ENCODE results near the gene DMRTA1.
"Not testable (repeated sequence)": the region's sequence is repeated elsewhere in the genome, so short reads cannot be mapped to it uniquely, and the experiment has no call there.

Gene DMRTA1

DNA sequence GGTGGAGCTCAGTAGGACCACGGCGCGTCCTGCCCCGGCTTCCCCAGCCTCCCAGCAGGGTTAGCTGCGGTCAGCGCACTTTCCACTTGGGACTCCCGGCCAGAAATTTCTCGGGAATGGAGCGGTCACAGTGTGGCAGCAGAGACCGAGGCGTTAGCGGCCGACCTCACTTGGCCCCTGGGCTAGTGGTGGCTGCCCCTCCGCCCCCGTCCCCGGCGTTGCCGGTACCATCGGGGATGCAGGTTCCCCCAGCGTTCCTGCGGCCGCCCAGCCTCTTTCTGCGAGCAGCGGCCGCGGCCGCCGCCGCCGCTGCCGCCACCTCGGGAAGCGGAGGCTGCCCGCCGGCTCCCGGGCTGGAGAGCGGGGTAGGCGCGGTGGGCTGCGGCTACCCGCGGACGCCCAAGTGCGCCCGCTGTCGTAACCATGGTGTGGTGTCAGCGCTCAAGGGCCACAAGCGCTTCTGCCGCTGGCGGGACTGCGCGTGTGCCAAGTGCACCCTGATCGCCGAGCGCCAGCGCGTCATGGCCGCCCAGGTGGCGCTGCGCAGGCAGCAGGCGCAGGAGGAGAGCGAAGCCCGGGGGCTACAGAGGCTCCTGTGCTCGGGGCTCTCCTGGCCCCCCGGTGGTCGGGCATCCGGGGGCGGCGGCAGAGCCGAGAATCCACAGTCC is 460 bp downstream of the DMRTA1 start:
- peaks cover 40% of the 10 kb centered on the region for H3K27me3 Mint-ChIP-seq
- CTCF ChIA-PET: interaction anchor here (0.7 to 1.5 kb wide), 2 partner anchors 23 to 462 kb away, joined by 3 read pairs; no protein-coding TSS in a partner anchor
- H3K4me3 Mint-ChIP-seq: peak overlapping the region; percentile 23
- H3K36me3 Mint-ChIP-seq: no peaks in the 10 kb centered on the region
- no peak overlapping the region for H3K27ac Mint-ChIP-seq
- peaks cover 4% of the 10 kb centered on the region for H3K4me1 Mint-ChIP-seq
- DNase-seq: peak; percentile 41
- H3K9me3 Mint-ChIP-seq: no peaks in the 10 kb centered on the region

DNA sequence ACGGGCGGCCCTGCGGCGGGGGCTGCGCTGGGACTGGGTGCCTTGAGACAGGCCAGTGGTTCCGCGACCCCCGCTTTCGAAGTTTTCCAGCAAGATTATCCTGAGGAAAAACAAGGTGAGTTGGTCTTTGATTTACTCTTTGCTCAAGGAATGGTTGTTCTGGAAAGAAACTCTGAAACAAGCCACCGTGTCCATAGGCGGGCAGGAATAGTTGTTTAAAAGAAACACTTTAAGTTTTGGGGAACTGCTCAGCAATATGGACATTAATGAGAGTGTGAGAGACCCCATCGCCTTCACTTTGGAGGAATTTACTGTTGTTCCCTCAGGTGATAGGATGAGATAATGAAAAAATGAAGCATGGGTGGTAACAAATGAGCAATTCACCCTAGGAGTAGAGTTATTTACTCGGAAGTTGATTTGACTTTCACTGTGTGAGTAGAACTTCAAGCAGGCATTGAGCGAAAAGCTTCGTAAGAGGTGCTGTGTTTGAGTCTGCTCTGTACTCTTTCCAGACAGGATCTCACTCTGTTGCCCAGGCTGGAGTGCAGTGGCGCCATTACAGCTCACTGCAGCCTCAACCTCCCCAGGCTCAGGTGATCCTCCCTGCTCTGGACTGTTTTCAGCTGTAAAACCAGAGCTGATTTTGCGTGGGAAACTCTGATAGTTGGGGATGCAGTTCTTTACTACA is 1.1 kb downstream of the DMRTA1 start:
- CTCF ChIA-PET: interaction anchor here (1.0 to 1.7 kb wide), 2 partner anchors 141 to 635 kb away, joined by 3 to 4 read pairs; no protein-coding TSS in a partner anchor
- H3K27ac Mint-ChIP-seq: no peak overlapping the region
- no peak for DNase-seq
- no peaks in the 10 kb centered on the region for H3K9me3 Mint-ChIP-seq
- H3K36me3 Mint-ChIP-seq: no peaks in the 10 kb centered on the region
- H3K27me3 Mint-ChIP-seq: peaks cover 40% of the 10 kb centered on the region
- H3K4me3 Mint-ChIP-seq: no peak overlapping the region
- H3K4me1 Mint-ChIP-seq: peaks cover 4% of the 10 kb centered on the region

DNA sequence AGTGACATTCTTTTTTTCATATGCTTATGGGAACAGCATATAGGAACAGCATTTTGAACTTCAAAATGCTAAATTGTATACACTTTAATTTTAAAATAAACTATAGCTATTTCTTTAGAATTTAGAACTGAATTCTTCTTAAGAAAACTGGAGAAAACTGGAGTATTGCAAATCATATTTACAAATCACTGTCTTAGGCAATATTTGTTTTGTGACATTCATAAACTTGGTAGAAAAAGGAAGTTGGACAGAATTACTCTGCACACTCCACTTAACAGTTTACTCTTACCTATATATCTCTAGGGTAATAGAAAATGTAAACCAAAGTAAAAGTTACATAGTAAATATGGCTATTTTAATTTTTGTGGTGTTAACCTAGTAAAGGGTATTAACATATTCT is 3.1 kb downstream of the DMRTA1 start:
- no peak overlapping the region for H3K4me3 Mint-ChIP-seq
- CTCF ChIA-PET: interaction anchor here (3.3 kb wide), 1 partner anchor 142 kb away, joined by 10 read pairs; no protein-coding TSS in a partner anchor
- no peak for DNase-seq
- no peaks in the 10 kb centered on the region for H3K9me3 Mint-ChIP-seq
- H3K27me3 Mint-ChIP-seq: peaks cover 40% of the 10 kb centered on the region
- H3K27ac Mint-ChIP-seq: no peak overlapping the region
- peaks cover 4% of the 10 kb centered on the region for H3K4me1 Mint-ChIP-seq
- no peaks in the 10 kb centered on the region for H3K36me3 Mint-ChIP-seq

DNA sequence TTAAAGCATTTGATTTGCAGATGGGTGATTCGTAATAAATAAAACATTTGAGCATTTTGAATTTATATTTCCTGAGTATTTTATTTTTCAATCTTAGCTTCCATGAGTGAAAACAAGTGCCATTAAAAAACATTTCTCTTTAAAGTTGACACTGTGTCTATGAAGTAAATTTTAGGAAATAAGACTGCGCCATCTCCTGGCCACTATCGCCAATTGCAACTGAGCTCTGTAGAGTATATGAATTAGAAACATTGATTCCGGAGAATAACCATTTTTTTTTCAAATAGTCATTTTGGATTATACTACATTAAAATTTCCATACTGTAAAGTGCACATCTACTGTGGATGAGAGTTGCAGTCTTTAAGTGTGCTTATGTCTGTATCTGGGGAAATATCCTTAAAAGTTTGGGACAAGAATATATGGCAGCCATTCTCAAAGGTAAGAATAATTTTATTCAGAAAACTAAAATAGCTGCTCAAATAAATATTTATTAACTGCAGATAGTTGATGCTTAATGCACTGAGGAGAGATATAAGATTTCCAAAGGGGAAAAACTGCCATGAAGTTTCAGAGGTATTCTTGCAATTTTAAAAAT is 5.9 kb downstream of the DMRTA1 start:
- no peak overlapping the region for H3K4me3 Mint-ChIP-seq
- H3K27me3 Mint-ChIP-seq: peaks cover 18% of the 10 kb centered on the region
- H3K36me3 Mint-ChIP-seq: no peaks in the 10 kb centered on the region
- H3K4me1 Mint-ChIP-seq: no peaks in the 10 kb centered on the region
- H3K9me3 Mint-ChIP-seq: no peaks in the 10 kb centered on the region
- CTCF ChIA-PET: interaction anchor here (1.0 to 3.3 kb wide), 11 partner anchors 11 to 793 kb away, joined by 3 to 16 read pairs (median 4); no protein-coding TSS in a partner anchor
- peak; percentile 61 for DNase-seq
- H3K27ac Mint-ChIP-seq: no peak overlapping the region

DNA sequence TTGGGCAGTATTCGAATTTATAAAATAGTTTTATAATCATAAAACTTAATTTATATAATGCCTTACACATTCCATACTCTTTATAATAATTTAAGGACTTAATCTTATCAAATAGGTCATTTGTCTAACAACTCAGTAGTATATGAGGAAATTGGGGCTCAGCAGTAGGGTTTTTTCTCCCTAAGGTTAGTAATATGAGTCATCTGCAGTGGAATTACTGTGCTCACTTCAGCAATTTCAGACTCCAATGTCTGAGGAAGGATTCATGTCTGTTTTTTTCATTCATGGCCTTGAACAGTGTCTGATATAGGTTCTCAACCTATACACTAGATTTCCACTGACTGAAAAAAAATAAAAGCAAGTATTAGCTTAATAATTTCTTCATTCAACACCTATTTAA is 7.4 kb downstream of the DMRTA1 start:
- no peaks in the 10 kb centered on the region for H3K4me1 Mint-ChIP-seq
- no peak overlapping the region for H3K27ac Mint-ChIP-seq
- no peak overlapping the region for H3K4me3 Mint-ChIP-seq
- CTCF ChIA-PET: interaction anchor here (3.1 kb wide), 1 partner anchor 210 kb away, joined by 11 read pairs; no protein-coding TSS in a partner anchor
- H3K36me3 Mint-ChIP-seq: no peaks in the 10 kb centered on the region
- H3K27me3 Mint-ChIP-seq: peaks cover 11% of the 10 kb centered on the region
- no peak for DNase-seq
- H3K9me3 Mint-ChIP-seq: no peaks in the 10 kb centered on the region

DNA sequence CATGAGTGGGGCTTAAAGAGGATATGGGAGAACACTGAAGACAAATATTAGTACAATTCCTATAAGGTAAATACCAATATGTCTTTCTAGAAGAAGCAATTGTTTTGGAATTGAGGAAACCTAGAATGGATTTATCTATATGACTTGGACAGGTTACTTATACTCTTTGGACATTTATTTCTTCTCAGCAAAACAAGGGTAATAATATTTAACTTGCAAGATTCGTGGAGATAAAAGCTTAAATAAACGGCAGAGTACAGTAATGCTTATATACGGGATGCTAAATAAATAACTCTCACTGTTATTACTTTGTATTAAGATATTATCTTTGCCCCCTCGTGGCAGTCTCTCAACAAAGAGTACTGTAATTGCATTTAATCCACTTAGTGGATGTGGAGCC is 8.6 kb downstream of the DMRTA1 start:
- Mint-ChIP-seq H3K4me3 (no peak overlapping the region), H3K36me3 (no peaks in the 10 kb centered on the region), H3K4me1 (no peaks in the 10 kb centered on the region), H3K27ac (no peak overlapping the region), H3K27me3 (peaks cover 11% of the 10 kb centered on the region), H3K9me3 (no peaks in the 10 kb centered on the region)
- CTCF ChIA-PET: interaction anchor here (3.1 kb wide), 1 partner anchor 211 kb away, joined by 11 read pairs; no protein-coding TSS in a partner anchor
- no peak for DNase-seq

DNA sequence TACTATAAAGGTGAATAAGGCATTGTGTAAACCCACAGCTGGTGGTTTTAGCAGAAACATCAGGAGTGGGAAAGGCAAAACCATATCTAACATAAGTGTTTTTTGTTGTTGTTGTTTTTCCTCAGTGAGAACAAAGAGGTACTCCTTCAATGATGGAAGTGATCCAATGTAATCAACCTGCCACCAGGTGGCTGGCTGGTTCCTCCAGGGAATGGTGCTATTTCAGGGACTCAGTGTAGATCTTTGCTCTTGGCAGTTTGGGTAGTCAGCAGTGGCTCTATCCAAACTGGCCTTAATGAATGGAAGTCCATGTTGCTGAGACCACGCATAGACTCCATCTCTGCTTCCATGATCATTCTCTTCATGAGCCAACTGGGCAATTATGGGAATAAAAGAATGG is 10.8 kb downstream of the DMRTA1 start:
- H3K27me3 Mint-ChIP-seq: no peaks in the 10 kb centered on the region
- DNase-seq: no peak
- H3K9me3 Mint-ChIP-seq: no peaks in the 10 kb centered on the region
- no peak overlapping the region for H3K4me3 Mint-ChIP-seq
- H3K36me3 Mint-ChIP-seq: no peaks in the 10 kb centered on the region
- no peaks in the 10 kb centered on the region for H3K4me1 Mint-ChIP-seq
- CTCF ChIA-PET: no interaction called here
- H3K27ac Mint-ChIP-seq: no peak overlapping the region

DNA sequence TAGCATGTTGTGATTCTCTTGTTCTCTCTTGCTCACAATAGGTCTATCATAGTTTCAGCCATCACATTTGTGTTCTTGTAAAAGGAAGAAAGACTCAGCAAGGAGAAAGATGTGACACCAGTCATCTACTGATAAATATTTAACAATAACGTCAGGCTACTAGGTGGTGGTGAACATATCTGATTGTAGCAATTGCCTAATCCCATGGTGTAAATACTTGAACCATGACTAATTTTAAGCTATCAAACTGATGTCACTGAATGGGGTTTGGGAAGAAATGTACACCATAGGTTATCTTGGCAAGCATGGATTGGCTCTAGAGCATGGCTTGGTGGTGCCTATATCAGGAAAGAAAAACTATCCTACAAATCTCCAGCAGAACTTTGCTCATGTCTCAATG is 16.6 kb downstream of the DMRTA1 start:
- no peaks in the 10 kb centered on the region for H3K9me3 Mint-ChIP-seq
- no peaks in the 10 kb centered on the region for H3K27me3 Mint-ChIP-seq
- H3K27ac Mint-ChIP-seq: no peak overlapping the region
- CTCF ChIA-PET: interaction anchor here (1.2 kb wide), 1 partner anchor 11 kb away, joined by 6 read pairs; no protein-coding TSS in a partner anchor
- H3K36me3 Mint-ChIP-seq: no peaks in the 10 kb centered on the region
- no peak for DNase-seq
- no peak overlapping the region for H3K4me3 Mint-ChIP-seq
- H3K4me1 Mint-ChIP-seq: no peaks in the 10 kb centered on the region

DNA sequence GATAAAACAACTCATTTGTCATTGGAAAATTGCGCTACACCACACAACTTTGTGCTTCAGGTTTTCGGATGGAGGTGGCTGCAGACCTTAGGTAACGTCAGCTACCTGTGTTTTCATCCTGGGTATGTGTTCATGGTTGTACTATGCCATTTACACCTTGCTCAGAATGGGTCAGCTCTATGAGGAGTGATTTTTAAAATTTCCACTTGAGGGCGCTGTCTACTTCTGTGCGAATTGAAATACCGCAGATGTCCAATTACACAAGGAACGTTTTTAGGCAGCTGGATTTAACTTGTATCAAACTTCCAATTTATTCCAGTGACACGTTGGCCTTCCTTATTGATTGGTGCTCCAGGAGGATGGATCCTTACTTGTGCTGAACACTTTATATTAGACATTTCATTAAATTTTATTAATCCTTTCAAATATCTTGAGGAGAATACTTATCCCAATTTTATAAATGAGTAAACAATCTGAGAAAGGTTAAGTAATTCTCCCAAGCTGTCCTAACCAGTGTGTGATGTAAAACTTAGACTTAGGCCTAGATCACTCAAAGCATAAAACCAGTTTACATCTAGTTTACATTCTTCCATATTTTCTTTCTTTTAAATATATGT is 23.4 kb downstream of the DMRTA1 start:
- no peaks in the 10 kb centered on the region for H3K9me3 Mint-ChIP-seq
- H3K4me1 Mint-ChIP-seq: no peaks in the 10 kb centered on the region
- no peaks in the 10 kb centered on the region for H3K36me3 Mint-ChIP-seq

DNA sequence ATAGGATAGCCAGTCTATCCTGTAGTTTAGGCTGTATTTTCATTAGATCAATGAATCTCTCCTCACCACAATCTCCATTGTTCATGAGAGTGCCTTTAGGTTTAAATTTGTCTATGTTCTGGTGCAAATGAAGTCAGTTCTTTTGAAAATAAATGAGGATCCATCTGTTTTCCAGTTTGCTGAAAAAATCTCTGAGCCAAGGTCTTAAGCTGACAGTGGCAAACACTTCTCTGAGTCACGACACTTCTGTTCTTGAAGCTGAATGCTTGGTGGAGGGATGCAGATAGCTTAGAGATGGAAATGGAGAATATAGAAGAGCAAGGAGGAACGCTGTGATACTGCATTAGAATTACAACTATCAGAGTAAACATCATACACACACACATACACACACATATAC is 34.9 kb downstream of the DMRTA1 start:
- no peak overlapping the region for H3K4me3 Mint-ChIP-seq
- H3K36me3 Mint-ChIP-seq: no peaks in the 10 kb centered on the region
- no peaks in the 10 kb centered on the region for H3K27me3 Mint-ChIP-seq
- no peak overlapping the region for H3K27ac Mint-ChIP-seq
- no peaks in the 10 kb centered on the region for H3K4me1 Mint-ChIP-seq
- DNase-seq: no peak
- peaks cover 3% of the 10 kb centered on the region for H3K9me3 Mint-ChIP-seq
- CTCF ChIA-PET: interaction anchor here (0.6 kb wide), 1 partner anchor 459 kb away, joined by 3 read pairs; no protein-coding TSS in a partner anchor

More for the DNA sequence above, 23.4 kb downstream of the DMRTA1 start:
- no peaks in the 10 kb centered on the region for H3K27me3 Mint-ChIP-seq
- no peak overlapping the region for H3K27ac Mint-ChIP-seq
- CTCF ChIA-PET: interaction anchor here (0.6 to 1.2 kb wide), 2 partner anchors 9 to 24 kb away, joined by 3 read pairs; partner anchors contain the start of gene DMRTA1
- peak; percentile 21 for DNase-seq
- H3K4me3 Mint-ChIP-seq: no peak overlapping the region

DNA sequence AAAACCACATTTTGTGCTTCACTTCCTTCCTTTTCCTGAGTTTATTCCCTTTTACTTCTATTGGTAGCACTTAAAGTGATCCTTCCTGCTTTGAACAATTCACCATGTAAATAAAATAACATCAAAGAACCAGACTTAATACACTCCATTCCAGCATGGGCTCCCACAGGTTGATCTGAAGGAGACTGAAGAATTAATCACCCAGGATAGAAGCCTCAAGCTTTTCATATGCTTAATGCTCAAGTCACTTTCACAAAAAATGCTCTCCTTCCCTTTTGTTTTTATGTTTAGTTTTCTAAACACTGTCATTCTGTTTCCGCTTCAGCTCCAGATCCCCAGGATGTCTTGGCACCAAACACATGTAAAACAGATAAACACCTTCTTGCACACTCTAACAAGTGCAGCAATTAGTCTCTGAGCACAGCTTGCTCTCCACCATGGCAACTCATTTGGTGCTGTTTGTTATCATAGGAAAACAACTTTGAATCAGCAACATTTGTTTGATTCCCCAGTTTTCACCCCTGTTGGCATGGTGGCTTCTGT is 37.0 kb downstream of the DMRTA1 start:
- no peak overlapping the region for H3K4me3 Mint-ChIP-seq
- peaks cover 3% of the 10 kb centered on the region for H3K9me3 Mint-ChIP-seq
- CTCF ChIA-PET: no interaction called here

DNA sequence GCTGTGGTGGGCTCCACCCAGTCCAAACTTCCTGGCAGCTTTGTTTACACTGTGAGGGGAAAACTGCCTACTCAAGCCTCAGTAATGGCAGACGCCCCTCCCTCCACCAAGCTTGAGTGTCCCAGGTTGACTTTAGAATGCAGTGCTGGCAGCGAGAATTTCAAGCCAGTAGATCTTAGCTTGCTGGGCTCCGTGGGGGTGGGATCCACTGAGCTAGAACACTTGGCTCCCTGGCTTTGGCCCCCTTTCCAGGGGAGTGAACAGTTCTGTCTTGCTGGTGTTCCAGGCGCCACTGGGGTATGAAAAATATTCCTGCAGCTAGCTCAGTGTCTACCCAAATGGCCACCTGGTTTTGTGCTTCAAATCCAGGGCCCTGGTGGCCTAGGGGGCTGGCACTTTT is 49.6 kb downstream of the DMRTA1 start:
- H3K27me3 Mint-ChIP-seq, H3K27ac Mint-ChIP-seq, H3K36me3 Mint-ChIP-seq, DNase-seq, H3K4me1 Mint-ChIP-seq, H3K9me3 Mint-ChIP-seq, CTCF ChIA-PET, H3K4me3 Mint-ChIP-seq: not testable (repeated sequence)

More for the DNA sequence above, 37.0 kb downstream of the DMRTA1 start:
- H3K4me1 Mint-ChIP-seq: no peaks in the 10 kb centered on the region
- no peak overlapping the region for H3K27ac Mint-ChIP-seq
- DNase-seq: no peak
- H3K27me3 Mint-ChIP-seq: no peaks in the 10 kb centered on the region
- H3K36me3 Mint-ChIP-seq: no peaks in the 10 kb centered on the region

Measured in activated naive CD4-positive, alpha-beta T cell treated with anti-CD3 and anti-CD28 coated beads, Interleukin-2, amount 10 ng/mL, durations not matched to agents 7 days and 5 days (primary cell).